IMR-90 (cell line): Measurements from ENCODE around the gene OR2T1. TPM values are rescaled to one million over a fixed set of nuclear protein-coding genes. Genes with fewer than 3 reads are reported as not detected.
"Not testable (repeated sequence)": the region's sequence is repeated elsewhere in the genome, so short reads cannot be mapped to it uniquely, and the experiment has no call there.

ENCODE experiments used
- ATAC-seq: fragments of 200-7000 bp; cut with Tn5 transposase; 2 replicates; pipeline ENCODE4 v1.9.1; 2020; ENCODE audit warnings: low read depth, mild to moderate bottlenecking, moderate library complexity
- BruUV-seq: library from RNA; stranded (reverse); fragments of 400-500 nt; replicated peaks from 2 replicates; lab custom pipeline; 2021; lab: Mats Ljungman, UMichigan
- CTCF ChIA-PET: fragments of 300-600 bp; formaldehyde crosslinking; extraction: SDS; loops from one replicate; lab custom pipeline; 2021; ENCODE audit warnings: antibody characterized with exemption; lab: Yijun Ruan, JAX
- POLR2A ChIA-PET: fragments of 300-600 bp; sonication (Branson Sonifier 250); formaldehyde crosslinking; loops from one replicate; lab custom pipeline; 2022; ENCODE audit warnings: antibody characterized with exemption; ENCODE audit not compliant: unreplicated experiment; lab: Charles Lee
- DNase-seq: peaks from one replicate; pipeline ENCODE4 v3.0.0; 2013
- H2AFZ ChIP-seq: replicated peaks from 2 replicates; pipeline ENCODE3; 2013; ENCODE audit warnings: low read length, mild to moderate bottlenecking; ENCODE audit not compliant: poor library complexity
- H2AK5ac ChIP-seq: 2 replicates; pipeline ENCODE4 v1.6.1; 2013; ENCODE audit warnings: low read depth, low read length, inconsistent platforms
- H2AK9ac ChIP-seq: replicated peaks from 2 replicates; pipeline ENCODE3; 2013; ENCODE audit warnings: mild to moderate bottlenecking, low read depth, low read length, moderate library complexity; ENCODE audit not compliant: poor library complexity
- H2BK120ac ChIP-seq: 2 replicates; pipeline ENCODE4 v1.6.1; 2013; ENCODE audit warnings: low read depth, low read length, inconsistent platforms
- H2BK15ac ChIP-seq: 3 replicates; pipeline ENCODE4 v1.6.1; 2013; ENCODE audit warnings: low read depth, low read length, inconsistent platforms
- H2BK20ac ChIP-seq: 2 replicates; pipeline ENCODE4 v1.6.1; 2013; ENCODE audit warnings: low read depth, mild to moderate bottlenecking, inconsistent platforms, low read length, moderate library complexity
- H2BK5ac ChIP-seq: 2 replicates; pipeline ENCODE4 v1.6.1; 2013; ENCODE audit warnings: mild to moderate bottlenecking, low read depth, low read length, inconsistent platforms; ENCODE audit not compliant: poor library complexity, severe bottlenecking
- H3K14ac ChIP-seq: replicated peaks from 2 replicates; pipeline ENCODE4 v1.6.1; 2013; ENCODE audit warnings: low read depth, low read length, inconsistent platforms
- H3K18ac ChIP-seq: 2 replicates; pipeline ENCODE4 v1.6.1; 2013; ENCODE audit warnings: low read depth, low read length, control low read depth
- H3K23ac ChIP-seq: 2 replicates; pipeline ENCODE4 v1.6.1; 2013; ENCODE audit warnings: low read depth, low read length, inconsistent platforms
- H3K27ac ChIP-seq: 2 replicates; pipeline ENCODE4 v1.5.1; 2013; ENCODE audit warnings: mild to moderate bottlenecking, control low read depth, low read length; ENCODE audit not compliant: insufficient read depth
- H3K27me3 ChIP-seq: 2 replicates; pipeline ENCODE4 v1.6.1; 2013; ENCODE audit warnings: low read length; ENCODE audit not compliant: control insufficient read depth, insufficient read depth
- H3K36me3 ChIP-seq: 2 replicates; pipeline ENCODE4 v1.6.1; 2013; ENCODE audit warnings: low read length, mixed read lengths; ENCODE audit not compliant: control insufficient read depth, insufficient read depth
- H3K4ac ChIP-seq: 2 replicates; pipeline ENCODE4 v1.6.1; 2013; ENCODE audit warnings: low read depth, low read length, inconsistent platforms
- H3K4me1 ChIP-seq: 2 replicates; pipeline ENCODE4 v1.6.1; 2013; ENCODE audit warnings: low read length, mixed read lengths; ENCODE audit not compliant: control insufficient read depth, insufficient read depth
- H3K4me2 ChIP-seq: 2 replicates; pipeline ENCODE4 v1.6.1; 2013; ENCODE audit warnings: low read depth, mild to moderate bottlenecking, control low read depth, low read length, moderate library complexity
- H3K4me3 ChIP-seq: 2 replicates; pipeline ENCODE4 v1.5.1; 2013; ENCODE audit warnings: low read depth, mild to moderate bottlenecking, control low read depth, low read length, moderate library complexity; ENCODE audit not compliant: insufficient read depth
- H3K56ac ChIP-seq: 2 replicates; pipeline ENCODE4 v1.6.1; 2013; ENCODE audit warnings: low read length, inconsistent platforms; ENCODE audit not compliant: insufficient read depth; ENCODE audit errors: extremely low read depth
- H3K79me1 ChIP-seq, 2 experiments: 2 replicates each; pipeline ENCODE4 v1.6.1; 2013; ENCODE audit warnings: low read length in 2 of 2, inconsistent platforms in 1 of 2, low read depth in 1 of 2
- H3K9ac ChIP-seq: 2 replicates; pipeline ENCODE4 v1.6.1; 2013; ENCODE audit warnings: low read depth, low read length, control low read depth
- H3K9me1 ChIP-seq: 2 replicates; pipeline ENCODE4 v1.6.1; 2013; ENCODE audit warnings: low read length, inconsistent platforms; ENCODE audit not compliant: insufficient read depth
- H3K9me3 ChIP-seq: 2 replicates; pipeline ENCODE4 v1.6.1; 2013; ENCODE audit warnings: low read length; ENCODE audit not compliant: control insufficient read depth, insufficient read depth
- H4K20me1 ChIP-seq: 2 replicates; pipeline ENCODE4 v1.6.1; 2013; ENCODE audit warnings: low read length, inconsistent platforms; ENCODE audit not compliant: insufficient read depth
- H4K5ac ChIP-seq: 2 replicates; pipeline ENCODE4 v1.6.1; 2013; ENCODE audit warnings: mild to moderate bottlenecking, low read depth, low read length, control low read depth
- H4K8ac ChIP-seq, 2 experiments: 2 replicates each; pipeline ENCODE4 v1.6.1; 2013; ENCODE audit warnings: low read depth in 2 of 2, low read length in 2 of 2, control low read depth in 1 of 2, inconsistent platforms in 1 of 2
- H4K91ac ChIP-seq: 2 replicates; pipeline ENCODE4 v1.6.1; 2013; ENCODE audit warnings: low read depth, low read length, inconsistent platforms; ENCODE audit not compliant: insufficient read depth
- WGBS, 2 experiments: methylation state at CpG; one replicate each; pipeline versions ENCODE4 v1.1.5 to v1.1.7; 2013; ENCODE audit warnings: missing lambda C conversion rate in 2 of 2; ENCODE audit not compliant: insufficient read length in 1 of 2; ENCODE audit errors: extremely low coverage in 2 of 2; 5-methylcytosine and 5-hydroxymethylcytosine counted together
- dilution Hi-C: fragments of 300-500 bp; cut with HindIII; formaldehyde crosslinking; loops from one replicate; pipeline ENCODE4 v1.14.3; 2018; ENCODE audit warnings: low sequenced_read_pairs; ENCODE audit not compliant: unreplicated experiment
- in situ Hi-C: fragments of 300-500 bp; cut with MboI; formaldehyde crosslinking; loops from 3 replicates; pipeline ENCODE4 v1.14.3; 2019; ENCODE audit warnings: low sequenced_read_pairs, inconsistent platforms, mixed read lengths
- intact Hi-C: fragments of 100-400 bp; cut with micrococcal nuclease; formaldehyde crosslinking; loops from 2 replicates; pipeline ENCODE4 v1.10.0; 2022
- polyA plus RNA-seq, 3 experiments: library from polyadenylated mRNA; depleted of rRNA; stranded (reverse); fragments of >200 nt; gene quantifications; 2 replicates each; pipeline ENCODE4 v1.2.3, GENCODE V29; 2012; ENCODE audit warnings: low replicate concordance in 1 of 3
- total RNA-seq: library from RNA; depleted of rRNA; stranded (reverse); fragments of >200 nt; gene quantifications from 2 replicates; pipeline ENCODE4 v1.2.3, GENCODE V29; 2012

OR2T1 gene
- total and polyA plus RNA-seq, 2 of the 4 experiments (the other 2 are of a cell fraction) = not detected

DNA sequence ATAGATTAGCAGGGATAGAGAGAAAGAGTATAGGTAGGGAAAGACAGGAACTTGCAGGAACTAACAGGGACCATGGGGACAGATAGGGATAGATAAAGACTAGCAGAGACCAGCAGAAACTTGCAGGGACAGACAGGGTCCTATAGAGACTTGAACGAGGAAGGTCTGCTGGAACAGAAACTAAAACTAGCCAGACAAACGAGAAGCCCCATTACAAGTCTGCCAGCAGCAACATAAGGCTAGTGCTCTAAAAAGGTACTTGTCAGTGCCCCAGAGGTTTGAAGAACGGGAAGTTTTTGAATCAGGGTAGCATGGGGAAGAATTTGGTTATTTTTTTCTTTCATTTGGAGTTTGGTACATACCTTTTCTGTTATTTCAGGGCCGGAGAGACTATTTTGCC lies 29.4 kb downstream of the OR2T1 start:
- H2AFZ ChIP-seq, H3K4me2 ChIP-seq, H4K5ac ChIP-seq, BruUV-seq, H4K91ac ChIP-seq, H3K9me1 ChIP-seq, H4K20me1 ChIP-seq, H3K27me3 ChIP-seq, H3K36me3 ChIP-seq, H3K56ac ChIP-seq, DNase-seq, H3K9ac ChIP-seq, ATAC-seq, H2BK120ac ChIP-seq, H3K4me3 ChIP-seq, H3K4ac ChIP-seq, POLR2A ChIA-PET, H4K8ac ChIP-seq, H3K14ac ChIP-seq, intact Hi-C loops, CTCF ChIA-PET, H3K9me3 ChIP-seq, H2AK9ac ChIP-seq, dilution Hi-C loops, H3K23ac ChIP-seq, H2BK20ac ChIP-seq, H2BK5ac ChIP-seq, H3K18ac ChIP-seq, H2AK5ac ChIP-seq, H3K4me1 ChIP-seq, in situ Hi-C loops, H3K79me1 ChIP-seq, H3K27ac ChIP-seq, H2BK15ac ChIP-seq: not testable (repeated sequence)
- no CpG with 5 or more reads among the region's 4 CpGs for WGBS, 2 experiments

DNA sequence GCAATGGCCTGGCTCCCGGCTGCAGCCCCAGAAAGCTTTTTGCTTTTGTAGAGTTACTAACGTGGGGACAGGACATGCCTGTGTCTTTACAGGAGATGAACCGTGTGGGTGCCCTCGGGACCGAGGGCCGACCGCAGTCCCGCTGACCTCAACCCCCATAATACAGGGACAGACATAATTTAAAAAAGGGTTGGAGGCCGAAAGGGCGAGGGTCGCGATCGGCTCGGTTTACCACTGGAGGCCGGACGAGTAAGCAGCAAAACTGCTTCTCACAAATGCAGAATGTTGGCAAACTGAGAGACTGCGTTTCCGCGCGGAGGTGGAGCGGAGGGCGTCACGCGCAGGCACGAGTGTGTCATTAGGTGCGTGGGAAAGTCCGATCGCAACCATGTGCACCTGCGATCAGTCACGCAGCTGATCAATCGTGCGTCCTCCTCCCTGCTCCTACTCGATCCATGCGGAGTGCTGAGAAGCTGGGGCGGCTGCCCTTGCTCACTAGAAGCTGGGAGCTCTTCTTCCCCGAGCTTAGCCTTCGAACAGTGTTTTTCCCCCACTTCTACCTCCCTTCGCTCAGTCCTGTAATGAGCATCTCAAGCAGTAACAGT lies 31.1 kb downstream of the OR2T1 start:
- CTCF ChIA-PET, H3K18ac ChIP-seq, H2BK20ac ChIP-seq, H3K23ac ChIP-seq, H2BK120ac ChIP-seq, H3K4me2 ChIP-seq, DNase-seq, H2BK5ac ChIP-seq, H3K4me1 ChIP-seq, H3K79me1 ChIP-seq, ATAC-seq, H4K5ac ChIP-seq, H3K27me3 ChIP-seq, H3K9ac ChIP-seq, POLR2A ChIA-PET, H4K20me1 ChIP-seq, H3K27ac ChIP-seq, H3K4ac ChIP-seq, H4K91ac ChIP-seq, H2AFZ ChIP-seq, H3K9me1 ChIP-seq, H3K36me3 ChIP-seq, H3K4me3 ChIP-seq, H2BK15ac ChIP-seq, H2AK5ac ChIP-seq, H3K14ac ChIP-seq, BruUV-seq, H2AK9ac ChIP-seq, H3K9me3 ChIP-seq, dilution Hi-C loops, H4K8ac ChIP-seq, H3K56ac ChIP-seq, intact Hi-C loops, in situ Hi-C loops: not testable (repeated sequence)
- WGBS, 2 experiments = 93% methylated on average over 3 of the region's 38 CpGs; no CpG with 5 or more reads in 1 of the 2 experiments
